GM10248 (cell line): ENCODE results near the gene AK9.

ENCODE experiments used
- CTCF ChIA-PET: fragments of 300-600 bp; sonication (Branson Sonifier 250); formaldehyde crosslinking; extraction: SDS; loops from one replicate; lab custom pipeline; 2021; ENCODE audit warnings: antibody characterized with exemption; lab: Yijun Ruan, JAX
- POLR2A ChIA-PET: fragments of 350-650 bp; sonication (Branson Sonifier 250); formaldehyde crosslinking; extraction: SDS; loops from one replicate; lab custom pipeline; 2020; ENCODE audit warnings: antibody characterized with exemption; lab: Yijun Ruan, JAX
- DNase-seq: peaks from one replicate; pipeline ENCODE4 v3.0.0; 2012; ENCODE audit errors: extremely low spot score
- CTCF ChIP-seq: IDR thresholded peaks from 2 replicates; pipeline ENCODE4 v1.5.1; 2012; ENCODE audit warnings: mild to moderate bottlenecking, low read depth; ENCODE audit errors: extremely low read depth, missing control alignments, control extremely low read depth

AK9 gene

GRCh38 chr6:109443425-109443950 lies 247.5 kb downstream of the AK9 start:
- TF ChIP-seq CTCF, result no peak
- no peak for DNase-seq
- ChIA-PET POLR2A (interaction anchor here (1.6 kb wide), 1 partner anchor 70 kb away, joined by 3 read pairs; no protein-coding TSS in a partner anchor), CTCF (interaction anchor here (2.6 to 3.3 kb wide), 2 partner anchors 11 to 59 kb away, joined by 13 to 19 read pairs; partner anchors contain the start of gene MICAL1)
